Skin epidermis (tissue), 12 donors: ENCODE results near the gene DNAJC18.
"Not testable (repeated sequence)": the region's sequence is repeated elsewhere in the genome, so short reads cannot be mapped to it uniquely, and the experiment has no call there.

Experiments
- H3K27ac ChIP-seq, 21 experiments: fragments of 200-600 bp; sonication (generic) in 11 of 21; one replicate each; pipeline ENCODE4 v1.5.0; 2020; ENCODE audit warnings: mild to moderate bottlenecking in 3 of 21, inconsistent platforms in 2 of 21, moderate library complexity in 2 of 21
- H3K4me3 ChIP-seq, 7 experiments: fragments of 200-600 bp; sonication (generic) in 2 of 7; one replicate each; pipeline ENCODE4 v1.5.0; 2020; ENCODE audit warnings: inconsistent platforms in 2 of 7, mild to moderate bottlenecking in 2 of 7, moderate library complexity in 1 of 7

Gene DNAJC18

DNA sequence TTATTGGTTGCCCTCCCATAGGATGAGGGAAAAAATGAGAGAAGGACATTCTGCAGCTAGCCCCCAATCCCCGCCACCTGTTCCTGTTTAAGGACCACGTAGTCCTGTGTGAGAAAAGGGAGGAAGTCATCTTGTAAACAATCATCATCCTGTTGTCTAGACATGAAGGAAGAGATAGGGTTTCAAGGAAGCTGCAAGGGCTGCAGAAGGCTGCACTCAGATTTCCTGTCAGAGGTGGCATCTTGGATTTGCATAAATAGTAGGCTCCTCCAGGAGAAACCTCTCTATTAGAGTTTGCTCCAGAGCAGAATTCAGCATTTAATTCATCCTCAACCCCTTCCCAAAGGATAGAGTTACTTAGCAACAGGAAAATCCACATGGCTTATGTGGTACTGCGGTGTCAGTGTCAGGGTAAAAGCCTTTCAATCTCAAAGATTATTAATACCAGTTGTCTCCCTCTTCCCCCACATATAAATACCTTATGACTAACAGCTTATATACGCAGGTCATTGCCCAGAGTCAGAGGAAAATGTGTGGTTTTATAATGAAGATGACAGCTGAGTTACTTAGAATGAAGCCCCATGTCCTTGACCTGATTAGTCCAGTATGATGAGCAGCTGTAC, 4.6 kb upstream of the DNAJC18 start:
- peak overlapping the region in 7 of 21 experiments; percentile 3 to 71 (median 45) for H3K27ac ChIP-seq
- H3K4me3 ChIP-seq: no peak overlapping the region

DNA sequence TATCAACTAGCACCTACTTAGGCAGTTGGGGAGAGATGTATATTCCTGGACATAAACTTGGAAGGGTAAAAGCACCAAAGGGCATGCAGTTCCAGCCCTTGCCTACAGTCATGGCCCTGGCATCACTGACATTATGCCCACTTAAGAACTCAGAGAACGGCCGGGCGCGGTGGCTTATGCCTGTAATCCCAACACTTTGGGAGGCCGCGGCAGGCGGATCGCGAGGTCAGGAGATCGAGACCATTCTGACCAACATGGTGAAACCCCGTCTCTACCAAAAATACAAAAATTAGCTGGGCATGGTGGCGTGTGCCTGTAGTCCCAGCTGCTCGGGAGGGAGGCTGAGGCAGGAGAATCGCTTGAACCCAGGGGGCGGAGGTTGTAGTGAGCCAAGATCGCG, 1.1 kb upstream of the DNAJC18 start:
- not testable (repeated sequence) for H3K4me3 ChIP-seq, H3K27ac ChIP-seq

DNA sequence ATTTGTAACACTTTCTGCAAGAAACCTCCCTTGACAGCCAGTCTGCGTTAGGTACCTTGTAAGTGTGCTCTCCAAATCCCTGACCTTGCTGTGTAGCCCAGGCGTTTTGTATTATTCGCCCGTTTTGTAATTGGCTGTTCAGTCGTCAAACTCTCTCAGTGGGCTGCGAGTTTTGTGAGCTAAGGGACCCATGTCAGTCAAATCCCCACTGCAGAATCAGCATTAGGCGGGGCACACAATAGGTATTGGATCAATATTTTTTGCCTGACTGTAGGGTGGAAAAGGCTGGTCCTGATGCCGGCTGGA, 665 bp downstream of the DNAJC18 start:
- Histone ChIP-seq H3K27ac (peak overlapping the region in 17 of 21 experiments; percentile 84 to 95 (median 90)), H3K4me3 (peak overlapping the region; percentile 60 to 77 (median 65))

DNA sequence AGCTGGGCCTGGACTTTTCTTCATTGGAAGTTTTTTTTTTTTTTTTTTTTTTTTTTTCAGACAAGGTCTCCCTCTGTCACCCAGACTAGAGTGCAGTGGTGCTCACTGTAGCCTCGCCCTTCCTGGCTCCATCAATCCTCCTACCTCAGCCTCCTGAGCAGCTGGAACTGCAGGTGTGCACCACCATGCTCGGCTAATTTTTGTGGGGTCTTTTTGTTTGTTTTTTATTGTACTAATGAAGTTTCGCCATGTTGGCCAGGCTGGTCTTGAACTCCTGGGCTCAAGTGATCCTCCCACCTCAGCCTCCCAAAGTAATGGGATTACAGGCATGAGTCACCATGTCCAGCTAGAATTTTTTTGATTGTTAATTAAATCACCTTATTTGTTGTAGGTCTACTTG, 3.6 kb downstream of the DNAJC18 start:
- Histone ChIP-seq H3K4me3 (no peak overlapping the region), H3K27ac (no peak overlapping the region)

DNA sequence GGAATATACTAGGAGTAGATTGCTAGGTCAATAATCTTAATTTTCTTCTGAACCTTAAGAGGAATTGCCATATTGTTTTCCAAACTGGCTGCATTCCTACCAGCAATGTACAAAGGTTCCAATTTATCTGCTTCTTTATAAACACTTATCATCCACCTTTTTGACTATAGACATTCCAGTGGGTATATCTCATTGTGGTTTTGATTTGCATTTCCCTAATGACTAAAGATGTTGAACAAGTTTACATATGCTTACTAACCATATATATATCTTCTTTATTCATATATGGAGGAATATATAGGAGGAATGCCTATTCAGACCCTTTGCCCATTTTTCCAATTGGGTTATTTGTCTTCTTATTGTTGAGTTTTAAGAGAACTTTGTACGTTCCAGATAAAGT, 7.6 kb downstream of the DNAJC18 start:
- Histone ChIP-seq H3K4me3 (no peak overlapping the region), H3K27ac (no peak overlapping the region)

DNA sequence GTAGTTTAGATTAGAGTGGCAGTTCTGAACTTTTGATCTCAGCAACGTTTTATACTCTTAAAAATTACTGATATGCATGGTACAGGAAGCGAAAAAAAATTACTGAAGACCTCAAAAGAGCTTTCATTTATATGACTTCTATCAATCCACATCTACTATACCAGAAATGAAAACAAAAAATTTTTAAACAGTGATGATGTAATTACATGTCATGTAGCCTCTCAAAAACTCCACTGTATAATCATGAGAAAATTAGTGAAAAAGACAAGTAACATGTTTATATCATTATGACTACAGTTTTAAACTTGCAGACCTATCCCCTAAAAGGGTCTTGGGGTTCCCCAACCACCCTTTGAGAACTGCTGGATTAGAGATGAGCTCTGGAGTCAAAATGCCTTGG, 9.3 kb downstream of the DNAJC18 start:
- no peak overlapping the region for H3K4me3 ChIP-seq
- no peak overlapping the region for H3K27ac ChIP-seq

DNA sequence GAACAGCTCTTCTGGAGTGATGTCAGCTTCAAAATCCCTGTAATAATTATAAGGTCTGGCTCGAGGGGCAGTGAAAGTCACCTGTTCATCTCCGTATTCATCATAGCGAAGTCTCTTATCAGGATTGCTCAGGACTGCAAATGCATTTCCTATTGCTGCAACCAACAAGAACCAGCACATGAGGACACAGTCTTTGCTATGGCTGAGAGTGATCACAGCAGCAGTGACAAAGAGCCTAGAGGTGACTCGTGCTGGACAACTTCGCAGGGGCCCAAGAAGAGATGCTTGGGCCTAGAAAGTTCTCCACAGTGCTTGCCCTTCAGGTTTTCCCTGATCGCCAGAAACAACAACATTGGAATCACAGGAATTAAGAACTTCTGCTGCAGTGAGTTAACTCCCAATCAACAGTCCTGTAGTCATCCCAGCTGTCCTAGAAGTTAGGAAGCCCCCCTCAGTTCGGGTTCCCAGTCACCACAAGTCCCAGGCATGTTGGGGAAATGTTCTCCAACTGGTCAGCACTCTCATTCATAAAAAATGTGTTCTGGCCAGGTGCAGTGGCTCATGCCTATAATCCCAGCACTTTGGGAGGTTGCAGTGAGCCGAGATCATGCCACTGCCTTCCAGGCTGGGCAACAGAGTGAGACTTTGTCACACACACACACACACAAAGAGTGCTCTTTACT, 13.0 kb downstream of the DNAJC18 start:
- H3K27ac ChIP-seq: peak overlapping the region in 2 of 21 experiments; percentile 5 to 33

DNA sequence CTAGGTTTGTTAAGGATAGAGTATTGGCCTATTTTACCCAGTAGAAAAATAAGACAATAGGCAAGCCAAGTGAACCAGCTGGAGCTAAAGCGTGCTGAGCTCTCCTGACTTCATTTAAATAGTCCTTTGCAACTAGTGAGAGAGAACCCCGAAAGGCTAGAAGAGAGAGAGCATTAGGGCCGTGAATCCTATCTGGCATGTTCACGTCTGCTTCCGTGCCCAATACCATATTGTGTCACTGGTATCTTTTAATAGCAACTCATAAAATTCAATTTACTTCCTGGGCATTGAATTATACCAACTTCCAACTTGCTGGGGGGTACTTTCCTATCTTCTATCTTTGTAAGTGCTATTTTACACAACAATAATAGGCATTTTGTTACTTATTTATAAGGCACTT, 13.8 kb downstream of the DNAJC18 start:
- Histone ChIP-seq H3K27ac (no peak overlapping the region), H3K4me3 (no peak overlapping the region)

More for the DNA sequence above, 13.0 kb downstream of the DNAJC18 start:
- no peak overlapping the region for H3K4me3 ChIP-seq

DNA sequence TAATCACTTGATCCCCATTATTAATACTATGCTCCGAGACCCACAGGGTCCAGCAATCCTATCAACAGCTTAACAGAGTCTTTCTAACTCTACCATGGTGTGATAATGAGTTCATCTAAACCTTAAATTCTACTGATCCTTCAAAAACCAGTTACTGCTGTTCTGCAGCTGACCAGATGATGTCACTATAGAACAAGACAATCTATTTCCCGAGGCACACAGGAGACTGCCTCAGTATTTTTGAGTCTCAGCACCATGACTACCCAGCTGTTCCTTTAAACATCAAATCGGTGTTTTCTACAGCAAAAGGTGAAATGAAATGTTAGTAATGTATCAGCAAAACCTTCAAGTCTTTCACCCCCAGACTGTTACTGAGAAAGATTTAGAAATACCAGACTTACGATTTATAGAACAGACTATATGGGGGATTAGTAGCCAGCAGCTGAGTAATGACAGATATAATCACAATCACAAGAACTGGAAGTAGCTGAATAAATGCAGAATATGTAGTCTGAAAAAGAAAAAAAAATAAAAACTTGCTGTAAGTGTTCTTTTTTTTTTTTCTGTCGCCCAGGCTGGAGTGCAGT, 16.9 kb downstream of the DNAJC18 start:
- no peak overlapping the region for H3K4me3 ChIP-seq
- H3K27ac ChIP-seq: no peak overlapping the region

DNA sequence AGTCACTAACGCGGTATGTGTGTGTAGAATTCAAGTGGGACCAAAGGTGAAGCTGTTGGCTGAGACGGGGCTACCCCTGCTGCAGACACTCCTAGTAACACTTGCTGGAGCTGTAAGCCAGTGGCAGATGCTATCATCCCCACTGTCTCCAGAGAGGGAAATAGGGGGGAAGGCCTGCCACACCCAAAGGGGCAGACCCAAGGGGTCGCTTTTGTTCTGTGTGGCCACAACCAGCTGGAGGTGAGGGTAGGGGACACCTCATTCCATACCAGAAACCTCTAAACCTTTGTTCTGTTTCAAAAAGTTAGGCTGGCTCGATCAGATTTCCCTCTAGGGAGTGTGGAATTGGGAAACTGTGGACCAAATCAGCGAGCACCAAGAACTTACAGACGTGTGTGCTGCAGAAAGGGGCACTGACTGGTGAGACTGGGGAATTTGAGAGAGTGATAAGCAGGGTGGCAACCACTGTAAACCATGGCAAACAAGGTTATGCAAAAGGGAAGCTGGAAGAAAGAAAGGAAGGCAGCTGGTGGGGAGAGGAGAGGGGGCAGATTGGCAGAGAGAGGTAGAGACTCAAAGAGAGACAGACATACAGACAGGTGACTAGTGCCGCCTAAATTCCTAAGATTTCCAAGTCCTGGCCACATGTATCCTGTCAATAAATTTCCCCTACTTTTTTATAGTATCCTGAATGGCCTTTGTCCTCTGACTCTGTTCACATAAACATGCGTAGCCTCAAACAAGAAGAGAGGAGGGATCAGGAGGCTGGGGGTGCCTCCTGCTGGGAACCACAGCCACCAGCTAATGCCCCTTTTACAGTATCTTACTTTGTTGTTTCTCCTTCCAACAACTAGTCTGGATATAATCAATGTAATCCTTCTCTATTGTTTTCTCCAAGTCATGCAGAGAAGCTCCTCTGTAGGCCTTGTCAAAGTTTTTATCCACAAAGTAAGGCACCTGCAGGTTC, 19.8 kb downstream of the DNAJC18 start:
- Histone ChIP-seq H3K27ac (peak overlapping the region in 1 of 21 experiments; percentile 0), H3K4me3 (no peak overlapping the region)

DNA sequence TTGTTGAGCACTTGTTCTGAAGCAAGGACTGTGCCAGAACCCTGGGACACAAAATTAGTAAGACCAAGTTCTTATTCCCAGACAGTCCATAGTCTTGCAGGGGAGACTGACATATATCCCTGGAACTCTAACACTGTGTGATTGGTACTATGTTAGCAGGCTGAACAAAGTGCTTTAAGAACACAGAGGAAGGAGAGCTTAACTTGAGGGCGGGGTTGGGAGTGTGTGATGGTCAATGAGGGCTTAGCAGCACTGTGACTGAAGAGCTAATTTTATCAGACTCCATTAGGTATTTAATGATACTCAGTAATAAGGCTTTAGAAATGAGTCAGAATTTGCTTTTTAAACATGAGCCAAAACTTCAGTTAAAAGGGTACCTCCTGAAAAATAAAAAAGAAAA, 20.5 kb downstream of the DNAJC18 start:
- Histone ChIP-seq H3K27ac (peak overlapping the region in 1 of 21 experiments; percentile 0), H3K4me3 (no peak overlapping the region)

DNA sequence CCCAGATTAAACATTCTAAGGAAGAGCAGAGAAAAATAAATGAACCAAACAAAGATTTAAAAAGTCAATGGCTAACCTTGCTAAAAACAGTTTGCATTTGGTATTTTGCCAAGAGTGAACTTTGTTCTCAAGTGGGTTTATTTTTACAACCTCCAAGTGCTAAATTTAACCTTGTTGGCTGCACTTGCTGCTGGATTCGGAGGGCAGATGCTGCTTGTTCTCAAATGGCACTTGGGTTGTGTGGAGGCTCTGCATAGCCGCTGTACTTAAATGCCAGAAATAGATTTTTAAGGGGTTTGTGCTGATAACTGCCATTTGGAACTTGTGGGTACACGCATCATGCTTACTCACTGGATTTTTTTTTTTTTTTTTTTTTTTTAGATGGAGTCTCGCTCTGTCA, 22.1 kb downstream of the DNAJC18 start:
- Histone ChIP-seq H3K27ac (no peak overlapping the region), H3K4me3 (no peak overlapping the region)

DNA sequence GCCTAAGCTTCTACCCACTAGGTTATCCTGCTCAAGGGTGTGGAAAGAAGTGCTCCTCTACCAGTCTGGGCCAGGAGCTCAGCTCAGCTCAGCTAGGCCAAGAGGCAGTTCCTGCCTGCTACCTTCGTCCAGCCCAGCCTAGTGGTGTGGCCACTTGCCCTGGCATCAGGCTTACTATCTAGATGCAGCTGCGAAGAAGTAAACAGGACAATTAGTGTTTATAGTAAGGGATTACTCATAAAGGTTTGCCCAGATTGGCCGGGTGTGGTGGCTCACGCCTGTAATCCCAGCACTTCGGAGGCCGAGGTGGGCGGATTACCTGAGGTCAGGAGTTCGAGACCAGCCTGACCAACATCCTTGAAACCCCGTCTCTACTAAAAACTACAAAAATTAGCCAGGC, 22.7 kb downstream of the DNAJC18 start:
- no peak overlapping the region for H3K4me3 ChIP-seq
- H3K27ac ChIP-seq: peak overlapping the region in 16 of 21 experiments; percentile 7 to 83 (median 72)

DNA sequence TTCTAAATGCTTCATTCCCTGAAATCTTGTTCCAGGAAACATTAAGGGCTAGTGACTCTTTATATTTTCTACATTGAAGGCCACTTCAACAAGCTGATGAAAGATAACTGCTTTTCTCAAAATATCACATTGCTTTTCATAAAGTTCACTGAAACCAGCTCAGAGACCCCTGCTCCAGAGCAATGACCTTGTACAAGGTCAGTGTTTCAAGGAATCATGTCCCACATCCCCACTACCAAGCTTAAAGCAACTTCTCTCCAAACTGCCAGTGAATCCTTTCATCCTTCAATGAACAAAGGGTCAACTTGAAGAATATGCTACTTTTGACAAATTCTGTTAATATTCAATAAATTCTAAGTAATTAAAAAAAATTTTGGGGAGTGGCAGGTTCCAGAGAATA, 23.5 kb downstream of the DNAJC18 start:
- Histone ChIP-seq H3K4me3 (no peak overlapping the region), H3K27ac (peak overlapping the region in 19 of 21 experiments; percentile 14 to 83 (median 62))

DNA sequence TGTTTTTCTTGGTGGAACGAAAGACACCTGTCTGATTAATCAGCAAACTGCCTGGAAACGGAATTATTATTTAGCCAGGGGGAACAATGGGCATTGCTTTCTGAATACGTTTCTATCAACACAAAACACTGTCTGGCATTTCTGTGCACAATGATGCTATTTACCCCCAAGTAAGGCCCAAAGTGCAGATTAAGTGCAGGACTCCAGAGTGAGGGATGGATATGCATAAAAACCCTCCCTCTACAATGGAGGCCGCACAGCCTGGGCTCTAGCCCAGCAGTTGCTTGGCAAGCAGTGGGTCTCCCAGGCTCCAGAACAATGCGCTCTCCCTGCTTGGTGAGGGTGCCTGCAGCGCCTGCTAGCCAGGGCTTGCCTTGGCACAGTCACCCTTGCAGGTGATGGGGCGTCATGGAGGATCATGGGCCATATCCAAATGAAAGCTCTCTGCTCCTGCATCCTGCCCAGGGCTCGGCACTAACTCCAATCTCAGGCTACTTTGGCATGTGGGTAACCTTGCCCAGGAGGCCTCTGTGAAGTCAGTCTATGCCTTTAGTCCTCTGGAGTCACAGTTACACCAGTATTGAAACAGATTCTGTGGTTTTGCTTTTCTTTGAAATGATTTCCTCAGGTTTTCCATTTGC, 24.0 kb downstream of the DNAJC18 start:
- peak overlapping the region in 19 of 21 experiments; percentile 14 to 83 (median 62) for H3K27ac ChIP-seq
- no peak overlapping the region for H3K4me3 ChIP-seq

DNA sequence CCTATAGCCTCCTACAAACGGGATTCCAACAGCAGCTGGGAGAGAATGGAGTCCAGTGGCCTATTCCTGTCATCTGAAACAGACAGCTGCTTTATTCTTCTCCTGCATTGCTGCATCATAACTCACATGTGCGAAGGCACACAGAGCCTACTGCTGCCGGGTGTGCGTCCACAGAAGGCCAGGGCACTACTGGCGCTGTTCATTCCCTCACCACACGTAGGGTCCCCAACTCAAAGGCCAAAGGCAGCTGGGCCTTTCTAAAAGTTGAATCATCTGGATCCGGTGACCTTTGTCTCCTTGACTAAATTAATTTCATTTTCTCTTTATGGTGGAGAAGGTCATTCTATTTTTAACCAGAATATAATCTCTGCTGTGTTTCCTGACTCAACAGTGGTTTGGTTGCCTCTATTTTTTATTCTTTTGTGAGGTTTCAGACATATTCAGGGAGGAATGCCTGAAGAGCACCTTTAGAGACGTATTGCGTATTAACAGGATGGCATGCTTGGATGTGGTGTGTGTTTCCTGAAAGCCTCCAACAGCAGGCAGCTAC, 24.7 kb downstream of the DNAJC18 start:
- Histone ChIP-seq H3K4me3 (no peak overlapping the region), H3K27ac (peak overlapping the region in 17 of 21 experiments; percentile 14 to 83 (median 72))

DNA sequence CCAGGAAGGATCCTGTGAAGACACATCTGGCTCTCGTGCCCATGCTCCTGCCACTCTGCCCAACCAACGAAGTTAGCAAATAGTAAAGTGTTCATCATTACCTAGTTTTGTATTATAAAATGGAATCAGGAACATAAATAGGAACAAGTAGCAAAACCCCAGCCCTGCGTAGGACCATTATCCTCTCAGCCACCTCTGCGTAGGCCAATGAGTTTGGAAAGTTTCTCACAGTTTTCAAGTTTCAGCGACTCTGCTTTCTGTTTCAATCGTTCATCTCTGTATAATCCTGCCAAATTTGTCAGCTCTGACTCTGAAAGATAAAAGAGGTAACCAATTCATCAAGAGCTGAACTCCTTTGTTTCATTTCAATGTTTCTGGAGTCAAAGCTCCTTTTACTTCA, 25.4 kb downstream of the DNAJC18 start:
- peak overlapping the region in 12 of 21 experiments; percentile 14 to 83 (median 66) for H3K27ac ChIP-seq
- H3K4me3 ChIP-seq: no peak overlapping the region

DNA sequence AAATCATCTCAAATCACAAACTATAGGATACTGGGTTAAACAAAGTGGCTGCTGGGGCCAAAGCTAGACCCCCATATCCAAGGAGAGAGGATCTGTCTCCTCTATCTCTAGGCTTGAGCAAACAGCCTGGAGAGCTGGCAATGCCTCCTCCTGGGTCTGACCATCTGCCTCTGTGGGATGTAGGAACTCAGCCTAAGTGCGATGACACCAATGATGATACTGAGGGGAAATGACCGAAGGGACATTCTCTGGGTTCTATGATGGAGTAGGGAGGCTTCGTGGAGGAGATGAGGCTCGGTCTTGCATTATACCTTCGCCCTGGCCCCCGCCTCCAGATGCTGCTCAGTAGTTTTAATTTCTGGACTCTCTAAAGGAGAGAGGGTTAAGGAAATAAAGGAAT, 26.2 kb downstream of the DNAJC18 start:
- no peak overlapping the region for H3K4me3 ChIP-seq
- H3K27ac ChIP-seq: peak overlapping the region in 3 of 21 experiments; percentile 25 to 74 (median 60)
